GM12891 (cell line): ENCODE results near the gene ATG3.
"Not testable (repeated sequence)": the region's sequence is repeated elsewhere in the genome, so short reads cannot be mapped to it uniquely, and the experiment has no call there.

ENCODE experiments used
- DNase-seq: peaks from one replicate; pipeline ENCODE4 v3.0.0; 2011; ENCODE audit warnings: low spot score; ENCODE audit not compliant: insufficient read length
- FAIRE-seq: peaks from 2 replicates; lab custom pipeline; 2011; peaks lifted over from hg19 to GRCh38; lab: Jason Lieb, UNC
- PAX5 ChIP-seq: IDR thresholded peaks from 2 replicates; pipeline ENCODE4 v1.6.1; 2011; ENCODE audit warnings: low read length, moderate library complexity, mild to moderate bottlenecking; ENCODE audit not compliant: insufficient read depth, severe bottlenecking
- POLR2A ChIP-seq: IDR thresholded peaks from 2 replicates; pipeline ENCODE4 v1.6.1; 2011; ENCODE audit warnings: low read depth, low read length, control low read depth
- POLR2AphosphoS5 ChIP-seq: IDR thresholded peaks from 2 replicates; pipeline ENCODE4 v1.6.1; 2011; ENCODE audit warnings: low read depth, low read length, control low read depth
- POU2F2 ChIP-seq: IDR thresholded peaks from 2 replicates; pipeline ENCODE4 v1.6.1; 2011; ENCODE audit warnings: low read depth, mild to moderate bottlenecking, control low read depth, low read length, moderate library complexity
- SPI1 ChIP-seq: IDR thresholded peaks from 2 replicates; pipeline ENCODE4 v1.6.1; 2011; ENCODE audit warnings: low read depth, low read length, control low read depth
- TAF1 ChIP-seq: IDR thresholded peaks from 2 replicates; pipeline ENCODE4 v1.6.1; 2011; ENCODE audit warnings: low read depth, low read length, control low read depth

ATG3 gene

GRCh38 chr3:112593258-112593657, 31.5 kb upstream of the ATG3 start:
- no peak for FAIRE-seq

GRCh38 chr3:112587336-112587735, 25.6 kb upstream of the ATG3 start:
- no peak for TF ChIP-seq POU2F2
- TF ChIP-seq POLR2AphosphoS5: no peak
- no peak for TF ChIP-seq POLR2A
- no peak for TF ChIP-seq SPI1
- no peak for TF ChIP-seq TAF1
- TF ChIP-seq PAX5: no peak
- FAIRE-seq (no peak), DNase-seq (no peak)

More at GRCh38 chr3:112593258-112593657, 31.5 kb upstream of the ATG3 start:
- DNase-seq: no peak
- TF ChIP-seq TAF1 (no peak), POU2F2 (no peak), PAX5 (no peak), SPI1 (no peak), POLR2A (no peak), POLR2AphosphoS5 (no peak)

GRCh38 chr3:112585782-112586181, 24.0 kb upstream of the ATG3 start:
- no peak for DNase-seq
- peak; percentile 54 for FAIRE-seq
- no peak for TF ChIP-seq SPI1
- no peak for TF ChIP-seq POLR2A

GRCh38 chr3:112583105-112583504, 21.3 kb upstream of the ATG3 start:
- DNase-seq (no peak), FAIRE-seq (no peak)
- TF ChIP-seq PAX5 (no peak), SPI1 (no peak), POLR2A (no peak), POU2F2 (no peak), POLR2AphosphoS5 (no peak), TAF1 (no peak)

- FAIRE-seq (peak; percentile 60), DNase-seq (no peak)
- TF ChIP-seq POU2F2: no peak
These were observed 20.6 kb upstream of the ATG3 start for GRCh38 chr3:112582244-112582874.

- FAIRE-seq: no peak
- TF ChIP-seq POLR2A (no peak), POLR2AphosphoS5 (no peak), SPI1 (no peak), POU2F2 (no peak), PAX5 (no peak), TAF1 (no peak)
- no peak for DNase-seq
These were observed 17.9 kb upstream of the ATG3 start for GRCh38 chr3:112579697-112580096.

GRCh38 chr3:112579232-112579631, 17.5 kb upstream of the ATG3 start:
- DNase-seq: no peak
- FAIRE-seq: no peak
- TF ChIP-seq POLR2AphosphoS5 (no peak), SPI1 (0 out of 2 replicates have a peak, but pooled peaks have one; percentile 29), PAX5 (no peak)

GRCh38 chr3:112572701-112573100, 10.9 kb upstream of the ATG3 start:
- no peak for DNase-seq
- FAIRE-seq: no peak
- TF ChIP-seq SPI1 (no peak), POLR2A (no peak), TAF1 (no peak)

- no peak for FAIRE-seq
- no peak for DNase-seq
- no peak for TF ChIP-seq POLR2AphosphoS5
- TF ChIP-seq PAX5: no peak
- no peak for TF ChIP-seq POLR2A
- no peak for TF ChIP-seq POU2F2
- TF ChIP-seq SPI1: no peak
- TF ChIP-seq TAF1: no peak
These were observed 7.5 kb upstream of the ATG3 start for GRCh38 chr3:112569265-112569664.

- peak; percentile 20 for FAIRE-seq
- DNase-seq: no peak
- TF ChIP-seq POLR2AphosphoS5: no peak
- TF ChIP-seq PAX5: no peak
These were observed 6.9 kb upstream of the ATG3 start for GRCh38 chr3:112568642-112569041.

GRCh38 chr3:112564940-112565305, 3.2 kb upstream of the ATG3 start:
- no peak for FAIRE-seq
- no peak for TF ChIP-seq POU2F2
- TF ChIP-seq SPI1: no peak
- TF ChIP-seq POLR2A: no peak
- no peak for TF ChIP-seq PAX5
- no peak for TF ChIP-seq POLR2AphosphoS5
- TF ChIP-seq TAF1: no peak
- DNase-seq: no peak

- FAIRE-seq, DNase-seq: not testable (repeated sequence)
These were observed 2.6 kb upstream of the ATG3 start for GRCh38 chr3:112564247-112564939.
